GM12878 (cell line): ENCODE results near the gene CENPX.

Experiments used
- CTCF ChIP-seq, 3 experiments: IDR thresholded peaks in 2 of 3; conservative IDR thresholded peaks in 1 of 3; 2 replicates each; pipeline ENCODE4 v1.5.1; 2011; ENCODE audit warnings: low read depth in 3 of 3, low read length in 3 of 3, mild to moderate bottlenecking in 3 of 3, control low read depth in 2 of 3, moderate library complexity in 2 of 3, inconsistent platforms in 1 of 3, mixed read lengths in 1 of 3; ENCODE audit not compliant: control insufficient read depth in 2 of 3, insufficient read depth in 1 of 3; ENCODE audit errors: extremely low read depth in 1 of 3
- HDAC2 ChIP-seq: fragments of 200-600 bp; sonication (generic); IDR thresholded peaks from 2 replicates; pipeline ENCODE4 v1.6.1; 2017
- POLR2AphosphoS5 ChIP-seq: IDR thresholded peaks from 2 replicates; pipeline ENCODE4 v1.6.1; 2011; ENCODE audit warnings: mild to moderate bottlenecking, low read length, inconsistent platforms
- SIN3A ChIP-seq: IDR thresholded peaks from 2 replicates; pipeline ENCODE4 v1.6.1; 2012; ENCODE audit warnings: low read depth, low read length, improper control_type of control experiment

- TF ChIP-seq CTCF (IDR thresholded peaks at IDR 0.05 in 2 of 3, conservative IDR thresholded peaks at IDR 0.05 in 1 of 3; ENCODE audit: control insufficient read depth in 2 of 3, extremely low read depth in 1 of 3, insufficient read depth in 1 of 3, low read depth in 3 of 3, low read length in 3 of 3) (no peak), HDAC2 (no peak), SIN3A (no peak), POLR2AphosphoS5 (no peak)
Observed at GRCh38 chr17:81996232-81996756, 26.4 kb downstream of the CENPX start.
